Aorta (tissue), 5 donors: ENCODE data around the gene ACAD8. TPM values are rescaled to one million over a fixed set of nuclear protein-coding genes. Genes with fewer than 3 reads are reported as not detected.

ENCODE experiments used
- ATAC-seq: fragments of 200-7000 bp; cut with Tn5 transposase; one replicate; pipeline ENCODE4 v1.9.1; 2022; ENCODE audit warnings: moderate library complexity; ENCODE audit not compliant: low FRiP score
- DNase-seq, 2 donors: peaks; one replicate each; pipeline ENCODE4 v3.0.0-alpha.2; 2020
- H3K27ac ChIP-seq, 2 donors: one replicate each; pipeline ENCODE4 v1.5.1; 2013; ENCODE audit warnings: low read length in 2 of 2, mild to moderate bottlenecking in 2 of 2, moderate library complexity in 2 of 2, control low read depth in 1 of 2, inconsistent platforms in 1 of 2, low read depth in 1 of 2
- H3K27me3 ChIP-seq, 2 donors: one replicate each; pipeline ENCODE4 v1.6.1; 2013; ENCODE audit warnings: control low read depth in 1 of 2, low read length in 1 of 2, mild to moderate bottlenecking in 1 of 2, moderate library complexity in 1 of 2; ENCODE audit not compliant: insufficient read depth in 2 of 2, control insufficient read depth in 1 of 2
- H3K36me3 ChIP-seq, 2 donors: one replicate each; pipeline ENCODE4 v1.6.1; 2013; ENCODE audit warnings: control low read depth in 1 of 2, low read length in 1 of 2, mild to moderate bottlenecking in 1 of 2; ENCODE audit not compliant: insufficient read depth in 2 of 2, control insufficient read depth in 1 of 2
- H3K4me1 ChIP-seq, 2 donors: one replicate each; pipeline ENCODE4 v1.6.1; 2013; ENCODE audit warnings: low read length in 2 of 2, control low read depth in 1 of 2, mild to moderate bottlenecking in 1 of 2, moderate library complexity in 1 of 2; ENCODE audit not compliant: insufficient read depth in 2 of 2, control insufficient read depth in 1 of 2
- H3K4me3 ChIP-seq, 2 donors: one replicate each; pipeline ENCODE4 v1.5.1; 2013; ENCODE audit warnings: low read length in 2 of 2, control low read depth in 1 of 2, mild to moderate bottlenecking in 1 of 2
- H3K9me3 ChIP-seq: one replicate; pipeline ENCODE4 v1.6.1; 2013; ENCODE audit warnings: mild to moderate bottlenecking, low read length; ENCODE audit not compliant: control insufficient read depth
- WGBS, 2 donors: extraction: QIAGEN DNeasy Blood & Tissue Kit; methylation state at CpG; one replicate each; pipeline ENCODE4 v1.1.7; 2013; 5-methylcytosine and 5-hydroxymethylcytosine counted together
- intact Hi-C, 2 donors: fragments of 100-400 bp; cut with DNase I; formaldehyde crosslinking; loops; one replicate each; pipeline versions ENCODE4 v1.14.2 to v1.15.0; 2022
- polyA plus RNA-seq, 2 donors: library from polyadenylated mRNA; stranded (reverse); fragments of 200-250 nt; gene quantifications; one replicate each; pipeline ENCODE4 v1.2.3, GENCODE V29; 2013
- total RNA-seq, 2 donors: library from RNA; stranded (reverse); fragmentation: NEBNext Ultra II Directional; extraction: Animal tissue kit (Norgen Biotek cat#: 25700); gene quantifications; one replicate each; pipeline ENCODE4 v1.2.1, GENCODE V29; 2021
- donor health status: healthy with polysubstance abuse.
- donor health status: Bipolar disorder and iron deficiency.
- donor health status: DM: no; HTN: no; CAD: no.
- donor health status: DM: no; HTN: no; CAD: no.
- donor health status: DM: yes; HTN: yes; CAD: no.

The ACAD8 gene
- total and polyA plus RNA-seq, 4 donors = 7.8 to 25.3 (median 19.6) TPM

DNA sequence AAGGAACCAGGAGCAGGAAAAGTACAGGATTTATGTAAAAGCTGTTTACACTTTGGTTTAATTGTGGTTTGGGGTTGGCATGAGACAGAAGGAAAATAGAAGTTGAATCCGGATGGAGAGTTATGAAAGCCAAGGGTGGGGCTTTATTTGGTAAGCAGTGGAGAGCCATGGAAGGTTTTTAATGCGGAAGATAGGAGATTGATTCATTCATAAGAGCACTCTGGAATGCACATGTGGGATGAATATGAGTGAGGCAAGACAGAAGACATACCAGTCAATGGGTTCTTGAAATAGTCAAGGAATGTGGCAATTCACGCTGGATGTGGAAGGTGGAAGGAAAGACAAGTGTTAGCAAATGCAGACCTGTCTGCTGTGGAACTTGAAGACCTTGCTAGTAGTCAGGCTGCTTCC is 13.5 kb downstream of the ACAD8 start:
- ATAC-seq (no peak), DNase-seq (no peak)
- WGBS, 2 donors = 46 to 73% methylated on average over 3 of the region's 3 CpGs
- Histone ChIP-seq H3K27me3 (no peaks in the 10 kb centered on the region), H3K9me3 (no peaks in the 10 kb centered on the region), H3K4me1 (no peaks in the 10 kb centered on the region), H3K4me3 (no peak overlapping the region), H3K36me3 (peaks cover 0 to 5% of the 10 kb centered on the region in 2 donors), H3K27ac (no peak overlapping the region)
- intact Hi-C loops = no loop called here

DNA sequence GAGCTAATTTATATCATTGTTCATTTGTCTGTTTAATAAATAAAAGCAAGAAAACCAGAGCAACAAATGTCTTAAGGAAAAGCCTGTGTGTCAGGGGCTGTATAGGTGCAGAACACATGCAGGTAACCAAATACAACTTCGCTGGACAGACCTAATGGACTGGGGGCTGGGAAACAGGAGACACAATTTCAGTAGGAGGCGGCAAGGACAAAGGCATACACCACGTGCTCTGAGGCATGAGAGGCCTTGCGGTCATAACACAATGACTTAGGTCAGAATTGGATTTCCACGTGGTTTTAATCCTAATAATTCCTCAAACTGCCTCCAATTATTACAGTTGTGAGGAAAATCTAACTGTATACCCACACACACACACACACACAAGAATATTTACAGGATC is 14.1 kb downstream of the ACAD8 start:
- intact Hi-C loops = no loop called here
- no peak for ATAC-seq
- Histone ChIP-seq H3K27ac (no peak overlapping the region), H3K4me3 (no peak overlapping the region), H3K4me1 (no peaks in the 10 kb centered on the region), H3K9me3 (no peaks in the 10 kb centered on the region), H3K36me3 (peaks cover 0 to 4% of the 10 kb centered on the region in 2 donors), H3K27me3 (no peaks in the 10 kb centered on the region)
- 84 to 86% methylated on average over 5 of the region's 5 CpGs for WGBS, 2 donors
- no peak for DNase-seq

DNA sequence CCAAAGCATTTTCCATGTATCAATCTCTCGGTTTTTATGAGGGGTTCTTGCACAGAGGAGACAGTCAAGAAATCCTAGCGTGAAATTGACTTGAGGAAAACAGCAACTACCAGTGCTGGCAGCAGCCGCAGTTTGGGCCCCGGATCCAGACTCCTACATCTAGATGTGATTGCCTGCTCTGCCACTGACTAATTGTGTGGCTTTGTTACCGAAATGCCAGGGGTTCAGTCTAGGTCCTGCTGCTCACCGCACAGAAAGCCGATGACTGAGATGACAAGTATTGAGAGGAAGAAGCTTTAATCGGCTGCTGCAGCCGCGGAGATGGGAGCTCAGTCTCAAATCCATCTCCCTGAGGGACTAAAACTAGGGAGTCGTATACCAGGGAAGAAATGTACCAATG is 14.6 kb downstream of the ACAD8 start:
- ATAC-seq = no peak
- H3K4me3 ChIP-seq = no peak overlapping the region
- H3K9me3 ChIP-seq = no peaks in the 10 kb centered on the region
- peaks cover 0 to 2% of the 10 kb centered on the region in 2 donors for H3K36me3 ChIP-seq
- H3K27me3 ChIP-seq = no peaks in the 10 kb centered on the region
- no peaks in the 10 kb centered on the region for H3K4me1 ChIP-seq
- intact Hi-C loops = no loop called here
- H3K27ac ChIP-seq = no peak overlapping the region
- 62 to 68% methylated on average over 11 of the region's 11 CpGs for WGBS, 2 donors
- no peak for DNase-seq

DNA sequence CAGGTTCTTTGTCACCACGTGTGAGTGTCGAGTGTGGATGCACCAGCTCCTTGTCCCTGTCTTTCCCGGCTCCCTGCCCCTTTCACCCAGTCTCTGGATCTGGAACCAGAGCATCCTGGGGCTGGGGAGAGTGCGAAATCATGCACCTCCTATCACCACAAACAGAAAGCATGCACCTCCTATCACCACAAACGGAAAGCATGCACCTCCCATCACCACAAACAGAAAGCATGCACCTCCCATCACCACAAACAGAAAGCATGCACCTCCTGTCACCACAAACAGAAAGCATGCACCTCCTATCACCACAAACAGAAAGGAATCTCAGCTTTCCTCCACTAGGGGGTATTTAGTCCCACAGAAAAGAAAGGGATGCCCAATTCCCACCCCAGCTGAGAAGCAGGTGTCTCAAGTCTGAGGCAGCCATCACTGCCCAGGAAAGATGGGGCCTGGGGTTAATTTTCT is 16.9 kb downstream of the ACAD8 start:
- H3K4me1 ChIP-seq = no peaks in the 10 kb centered on the region
- no peak for DNase-seq
- H3K4me3 ChIP-seq = no peak overlapping the region
- ATAC-seq = no peak
- H3K27ac ChIP-seq = no peak overlapping the region
- H3K27me3 ChIP-seq = no peaks in the 10 kb centered on the region
- no peaks in the 10 kb centered on the region for H3K9me3 ChIP-seq
- intact Hi-C loops = no loop called here
- no peaks in the 10 kb centered on the region for H3K36me3 ChIP-seq
- 58 to 67% methylated on average over 5 of the region's 5 CpGs for WGBS, 2 donors

DNA sequence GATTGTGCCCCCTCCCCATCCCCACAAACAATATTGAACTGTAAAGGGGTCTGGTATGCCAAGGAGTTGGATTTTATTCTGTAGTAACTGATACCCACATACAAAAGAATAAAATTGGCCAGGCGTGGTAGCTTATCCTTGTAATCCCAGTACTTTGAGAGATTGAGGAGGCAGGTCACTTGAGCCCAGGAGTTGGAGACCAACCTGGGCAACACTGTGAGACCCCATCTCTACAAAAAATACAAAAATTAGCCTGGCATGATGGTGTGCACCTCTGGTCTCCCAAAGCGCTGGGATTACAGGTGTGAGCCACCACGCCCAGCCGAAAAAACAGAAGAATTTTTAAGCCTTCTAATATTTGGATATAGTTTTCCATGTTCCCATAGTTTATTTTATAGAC is 18.6 kb downstream of the ACAD8 start:
- DNase-seq = no peak
- H3K27ac ChIP-seq = no peak overlapping the region
- intact Hi-C loops = no loop called here
- no peaks in the 10 kb centered on the region for H3K4me1 ChIP-seq
- no peaks in the 10 kb centered on the region for H3K36me3 ChIP-seq
- H3K9me3 ChIP-seq = no peaks in the 10 kb centered on the region
- no peak for ATAC-seq
- WGBS, 2 donors = 86 to 93% methylated on average over 4 of the region's 4 CpGs
- no peak overlapping the region for H3K4me3 ChIP-seq
- H3K27me3 ChIP-seq = no peaks in the 10 kb centered on the region

DNA sequence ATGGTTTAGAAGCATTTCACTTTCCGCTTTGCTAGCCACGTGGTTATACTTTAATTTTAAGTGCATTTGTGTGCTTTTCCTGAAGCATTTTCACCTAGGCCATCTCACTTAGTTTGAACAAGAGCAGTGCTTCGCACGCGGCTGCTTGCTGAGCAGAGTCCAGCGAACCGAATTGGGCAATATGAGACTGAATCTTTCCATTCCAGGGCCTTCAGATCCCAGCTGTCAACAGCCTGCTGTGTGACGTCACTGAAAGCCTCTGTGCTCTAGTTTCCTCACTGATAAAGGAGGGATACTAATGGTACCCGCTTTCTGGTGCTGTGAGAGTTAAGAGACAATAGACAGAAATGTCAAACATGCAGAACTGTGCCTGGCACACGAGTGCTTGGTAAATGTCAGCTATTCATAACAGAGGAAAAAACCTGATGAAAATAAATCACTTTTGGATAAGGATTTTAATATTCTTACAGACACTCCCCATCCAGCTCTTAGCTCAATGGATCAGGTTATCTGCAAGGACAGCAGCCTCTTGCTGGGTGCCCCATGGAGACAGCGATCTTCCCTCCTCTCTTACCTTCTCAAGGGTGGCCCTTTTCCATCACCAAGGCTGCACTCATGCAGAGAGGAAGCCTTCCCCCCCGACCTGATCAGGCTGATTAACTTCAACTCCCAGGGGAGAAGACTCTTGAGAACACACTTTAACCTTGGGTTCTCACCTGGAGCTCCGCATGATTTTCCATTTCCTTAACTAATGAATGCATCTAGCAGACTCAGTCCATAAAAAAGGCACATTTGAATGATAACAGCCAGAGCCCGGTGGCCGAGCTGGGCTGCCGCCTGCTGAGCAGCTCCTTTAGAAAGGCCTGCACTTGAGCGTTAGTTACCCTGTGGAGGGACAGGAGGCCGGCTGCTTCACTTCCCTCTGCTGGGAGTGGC is 19.3 kb downstream of the ACAD8 start:
- intact Hi-C loops = no loop called here
- no peaks in the 10 kb centered on the region for H3K36me3 ChIP-seq
- H3K4me3 ChIP-seq = no peak overlapping the region
- no peak for ATAC-seq
- no peaks in the 10 kb centered on the region for H3K9me3 ChIP-seq
- no peak for DNase-seq
- no peaks in the 10 kb centered on the region for H3K27me3 ChIP-seq
- H3K4me1 ChIP-seq = no peaks in the 10 kb centered on the region
- no peak overlapping the region for H3K27ac ChIP-seq
- 41 to 44% methylated on average over 18 of the region's 18 CpGs for WGBS, 2 donors

DNA sequence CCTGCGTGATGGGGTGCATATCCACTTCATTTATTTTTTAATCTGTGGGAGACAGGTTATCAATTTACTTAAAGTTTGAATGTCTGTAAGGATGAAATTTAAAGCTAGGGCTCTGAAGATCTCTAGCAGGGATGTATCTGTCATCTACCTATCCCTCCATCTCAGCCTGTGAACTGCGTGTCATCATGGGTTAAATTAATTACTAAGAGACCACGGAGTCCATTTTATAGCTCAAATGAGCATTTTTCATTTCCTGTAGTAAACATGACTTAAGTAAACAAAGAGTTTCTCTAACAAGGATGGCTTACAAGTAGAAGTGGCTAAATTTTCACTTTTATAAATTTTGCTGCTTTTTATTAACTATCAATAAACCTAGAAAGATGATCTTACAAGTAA is 19.9 kb downstream of the ACAD8 start:
- WGBS, 2 donors = 50 to 53% methylated on average over 3 of the region's 3 CpGs
- no peaks in the 10 kb centered on the region for H3K4me1 ChIP-seq

DNA sequence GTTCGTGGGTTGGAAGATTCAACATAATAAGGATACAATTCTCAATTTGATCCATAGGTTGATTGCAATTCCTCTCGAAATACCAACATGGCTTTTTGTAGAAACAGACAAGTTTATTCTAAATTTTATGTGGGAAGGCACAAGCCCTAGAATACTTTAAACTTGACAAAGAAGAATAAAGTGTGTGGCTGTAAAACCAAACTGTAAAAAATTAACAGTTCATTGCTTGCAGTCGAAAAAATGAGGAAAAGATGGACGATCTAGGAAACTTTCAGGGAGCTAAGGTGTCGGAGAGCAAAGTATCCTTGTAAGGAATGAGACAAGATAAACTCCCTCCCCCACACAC is 21.8 kb downstream of the ACAD8 start:
- ATAC-seq (no peak), DNase-seq (no peak)
- peaks cover 2% of the 10 kb centered on the region for H3K9me3 ChIP-seq
- no peaks in the 10 kb centered on the region for H3K27me3 ChIP-seq
- no peak overlapping the region for H3K4me3 ChIP-seq
- no peaks in the 10 kb centered on the region for H3K36me3 ChIP-seq
- no peak overlapping the region for H3K27ac ChIP-seq
- WGBS, 2 donors = 34 to 42% methylated on average over 5 of the region's 5 CpGs
- intact Hi-C loops = no loop called here
- H3K4me1 ChIP-seq = no peaks in the 10 kb centered on the region

More for the DNA sequence above, 19.9 kb downstream of the ACAD8 start:
- Histone ChIP-seq H3K36me3 (no peaks in the 10 kb centered on the region), H3K4me3 (no peak overlapping the region), H3K27ac (no peak overlapping the region), H3K27me3 (no peaks in the 10 kb centered on the region), H3K9me3 (no peaks in the 10 kb centered on the region)
- ATAC-seq (no peak), DNase-seq (no peak)
- intact Hi-C loops = no loop called here
